B cell (primary cell): Measurements from ENCODE around the gene BIRC7. TPM values are rescaled to one million over a fixed set of nuclear protein-coding genes. Genes with fewer than 3 reads are reported as not detected.

Experiments used
- ATAC-seq: fragments of 200-7000 bp; cut with Tn5 transposase; one replicate; pipeline ENCODE4 v1.10.0; 2021; ENCODE audit warnings: low read depth, mild to moderate bottlenecking, moderate number of reproducible peaks, moderate library complexity
- CTCF ChIA-PET: fragments of 350-600 bp; sonication (Branson Sonifier 250); formaldehyde crosslinking; loops from one replicate; lab custom pipeline; 2021; ENCODE audit warnings: antibody characterized with exemption, inconsistent platforms; lab: Charles Lee
- POLR2A ChIA-PET: fragments of 350-600 bp; sonication (Branson Sonifier 250); formaldehyde crosslinking; loops from one replicate; lab custom pipeline; 2021; ENCODE audit warnings: antibody characterized with exemption; lab: Charles Lee
- DNase-seq: peaks from one replicate; pipeline ENCODE4 v3.0.0; 2013
- H2AFZ ChIP-seq: 2 replicates; pipeline ENCODE4 v1.6.1; 2012; ENCODE audit warnings: mild to moderate bottlenecking, low read depth, low read length; ENCODE audit not compliant: insufficient read depth, poor library complexity, severe bottlenecking
- H3K27ac ChIP-seq, 2 donors: 1 replicate in 1 of 2; 2 replicates in 1 of 2; pipeline ENCODE4 v1.5.1; 2012 to 2013; ENCODE audit warnings: low read length in 2 of 2, mild to moderate bottlenecking in 2 of 2, moderate library complexity in 1 of 2
- H3K27me3 ChIP-seq, 4 experiments: fragments of 200-600 bp in 1 of 4; sonication (generic) in 1 of 4; replicated peaks in 1 of 4; 1 replicate in 2 of 4; 2 replicates in 2 of 4; pipeline versions ENCODE4 v1.6.1 to v1.7.0; 2013 to 2016; ENCODE audit warnings: low read length in 3 of 4, mild to moderate bottlenecking in 2 of 4, mixed read lengths in 1 of 4, moderate library complexity in 1 of 4; ENCODE audit not compliant: insufficient read depth in 4 of 4, control insufficient read depth in 3 of 4; ENCODE audit errors: control extremely low read depth in 1 of 4
- H3K36me3 ChIP-seq, 2 experiments: replicated peaks in 1 of 2; 1 replicate in 1 of 2; 2 replicates in 1 of 2; pipeline versions ENCODE4 v1.6.1 to v1.7.1; 2013; ENCODE audit warnings: low read length in 1 of 2; ENCODE audit not compliant: insufficient read depth in 2 of 2, control insufficient read depth in 1 of 2; ENCODE audit errors: control extremely low read depth in 1 of 2, extremely low read depth in 1 of 2
- H3K4me1 ChIP-seq, 2 donors: fragments of 200-600 bp in 1 of 2; sonication (generic) in 1 of 2; 1 replicate in 1 of 2; 2 replicates in 1 of 2; pipeline versions ENCODE4 v1.5.1 to v1.6.1; 2013 to 2017; ENCODE audit warnings: low read length in 2 of 2; ENCODE audit not compliant: control insufficient read depth in 2 of 2, insufficient read depth in 2 of 2
- H3K4me2 ChIP-seq: replicated peaks from 2 replicates; pipeline ENCODE3; 2012; ENCODE audit warnings: mild to moderate bottlenecking, low read depth, low read length; ENCODE audit not compliant: poor library complexity, severe bottlenecking
- H3K4me3 ChIP-seq, 5 experiments: fragments of 200-600 bp in 1 of 5; sonication (generic) in 1 of 5; 1 replicate in 3 of 5; 2 replicates in 2 of 5; pipeline versions ENCODE4 v1.5.1 to v1.7.0; 2011 to 2016; ENCODE audit warnings: low read length in 4 of 5, mild to moderate bottlenecking in 4 of 5, low read depth in 2 of 5, control low read depth in 1 of 5, moderate library complexity in 1 of 5; ENCODE audit not compliant: insufficient read depth in 1 of 5; ENCODE audit errors: control extremely low read depth in 1 of 5, extremely low read depth in 1 of 5
- H3K79me2 ChIP-seq: fragments of 200-600 bp; sonication (generic); one replicate; pipeline ENCODE4 v1.6.0; 2016; ENCODE audit warnings: low read length; ENCODE audit not compliant: control insufficient read depth, insufficient read depth
- H3K9ac ChIP-seq: fragments of 200-600 bp; sonication (generic); 2 replicates; pipeline ENCODE4 v1.6.1; 2017; ENCODE audit warnings: mild to moderate bottlenecking, low read length, moderate library complexity
- H3K9me3 ChIP-seq, 3 donors: one replicate each; pipeline versions ENCODE4 v1.6.1 to v1.7.1; 2013; ENCODE audit warnings: low read length in 2 of 3; ENCODE audit not compliant: control insufficient read depth in 2 of 3, insufficient read depth in 1 of 3; ENCODE audit errors: control extremely low read depth in 1 of 3
- H4K20me1 ChIP-seq: 2 replicates; pipeline ENCODE4 v1.6.0; 2012; ENCODE audit warnings: mild to moderate bottlenecking, low read length; ENCODE audit not compliant: insufficient read depth, control insufficient read depth, poor library complexity, severe bottlenecking
- H3K27ac Mint-ChIP-seq: one replicate; pipeline ENCODE4 v1.8.0; 2021; ENCODE audit warnings: mixed read lengths
- H3K27me3 Mint-ChIP-seq: one replicate; pipeline ENCODE4 v1.8.0; 2021; ENCODE audit warnings: mixed read lengths
- H3K4me1 Mint-ChIP-seq: one replicate; pipeline ENCODE4 v1.8.0; 2021; ENCODE audit warnings: mixed read lengths
- H3K4me3 Mint-ChIP-seq: one replicate; pipeline ENCODE4 v1.8.0; 2021; ENCODE audit warnings: mixed read lengths
- H3K9me3 Mint-ChIP-seq: one replicate; pipeline ENCODE4 v1.8.0; 2022; ENCODE audit warnings: mixed read lengths; ENCODE audit not compliant: insufficient read depth
- EZH2 ChIP-seq: IDR thresholded peaks from 2 replicates; pipeline ENCODE4 v1.6.1; 2012; ENCODE audit warnings: borderline replicate concordance, low read depth, mild to moderate bottlenecking, moderate library complexity, low read length; ENCODE audit not compliant: insufficient read depth, poor library complexity, severe bottlenecking
- WGBS: methylation state at CpG from one replicate; pipeline ENCODE4 v1.1.5; 2013; ENCODE audit warnings: missing lambda C conversion rate; ENCODE audit not compliant: insufficient coverage; 5-methylcytosine and 5-hydroxymethylcytosine counted together
- intact Hi-C: fragments of 100-400 bp; cut with micrococcal nuclease; formaldehyde crosslinking; loops from one replicate; pipeline ENCODE4 v1.10.0; 2022
- polyA plus RNA-seq: library from polyadenylated mRNA; depleted of rRNA; stranded (reverse); fragments of >200 nt; gene quantifications from 2 replicates; pipeline ENCODE4 v1.2.3, GENCODE V29; 2012
- total RNA-seq, 2 donors: library from RNA; stranded (reverse); fragments of 120-200 nt in 1 of 2; gene quantifications; 1 replicate in 1 of 2; 2 replicates in 1 of 2; pipeline versions ENCODE4 v1.2.3 to v1.2.4, GENCODE V29; 2013 to 2022
- TF ChIP-seq, protein P1 (sequence below): fragments of 200-600 bp; IDR thresholded peaks from one replicate; pipeline ENCODE4 v1.8.0; 2022; ENCODE audit warnings: antibody characterized with exemption, mild to moderate bottlenecking

BIRC7 gene
- total and polyA plus RNA-seq, 2 donors (not counting 1 experiment from before 2014, with no cell fraction given): 0.12 TPM; not detected in 1

DNA sequence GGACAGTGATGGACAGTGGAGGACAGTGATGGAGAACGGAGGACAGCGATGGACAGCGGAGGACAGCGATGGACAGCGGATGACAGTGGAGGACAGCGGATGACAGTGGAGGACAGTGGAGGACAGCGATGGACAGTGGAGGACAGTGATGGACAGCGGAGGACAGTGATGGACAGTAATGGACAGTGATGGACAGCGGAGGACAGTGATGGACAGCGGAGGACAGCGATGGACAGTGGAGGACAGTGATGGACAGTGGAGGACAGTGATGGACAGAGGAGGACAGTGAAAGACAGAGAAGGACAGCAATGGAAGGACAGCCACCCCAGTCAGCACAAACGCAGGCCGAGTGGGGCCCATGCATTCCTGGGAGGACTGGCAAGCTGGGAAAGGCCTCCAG lies 21.9 kb downstream of the BIRC7 start:
- H3K4me1 Mint-ChIP-seq: peaks cover 8% of the 10 kb centered on the region
- Histone ChIP-seq H4K20me1 (no peaks in the 10 kb centered on the region), H3K9me3 (no peaks in the 10 kb centered on the region), H3K36me3 (no peaks in the 10 kb centered on the region), H3K9ac (no peak overlapping the region), H3K4me1 (peaks cover 8 to 11% of the 10 kb centered on the region in 2 donors), H3K27me3 (peaks cover 0 to 47% (median 13%) of the 10 kb centered on the region in 4 experiments), H3K27ac (no peak overlapping the region), H3K4me3 (no peak overlapping the region), H2AFZ (no peak overlapping the region), H3K4me2 (no peak overlapping the region), H3K79me2 (no peaks in the 10 kb centered on the region)
- intact Hi-C loops: no loop called here
- no peak for ATAC-seq
- no peak overlapping the region for H3K4me3 Mint-ChIP-seq
- CTCF ChIA-PET: no interaction called here
- no peak overlapping the region for H3K27ac Mint-ChIP-seq
- 93% methylated on average over 8 of the region's 13 CpGs for WGBS
- DNase-seq: no peak
- POLR2A ChIA-PET: no interaction called here
- H3K27me3 Mint-ChIP-seq: peaks cover 44% of the 10 kb centered on the region
- no peaks in the 10 kb centered on the region for H3K9me3 Mint-ChIP-seq
- TF ChIP-seq, protein P1, sequence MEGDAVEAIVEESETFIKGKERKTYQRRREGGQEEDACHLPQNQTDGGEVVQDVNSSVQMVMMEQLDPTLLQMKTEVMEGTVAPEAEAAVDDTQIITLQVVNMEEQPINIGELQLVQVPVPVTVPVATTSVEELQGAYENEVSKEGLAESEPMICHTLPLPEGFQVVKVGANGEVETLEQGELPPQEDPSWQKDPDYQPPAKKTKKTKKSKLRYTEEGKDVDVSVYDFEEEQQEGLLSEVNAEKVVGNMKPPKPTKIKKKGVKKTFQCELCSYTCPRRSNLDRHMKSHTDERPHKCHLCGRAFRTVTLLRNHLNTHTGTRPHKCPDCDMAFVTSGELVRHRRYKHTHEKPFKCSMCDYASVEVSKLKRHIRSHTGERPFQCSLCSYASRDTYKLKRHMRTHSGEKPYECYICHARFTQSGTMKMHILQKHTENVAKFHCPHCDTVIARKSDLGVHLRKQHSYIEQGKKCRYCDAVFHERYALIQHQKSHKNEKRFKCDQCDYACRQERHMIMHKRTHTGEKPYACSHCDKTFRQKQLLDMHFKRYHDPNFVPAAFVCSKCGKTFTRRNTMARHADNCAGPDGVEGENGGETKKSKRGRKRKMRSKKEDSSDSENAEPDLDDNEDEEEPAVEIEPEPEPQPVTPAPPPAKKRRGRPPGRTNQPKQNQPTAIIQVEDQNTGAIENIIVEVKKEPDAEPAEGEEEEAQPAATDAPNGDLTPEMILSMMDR: no peak
- TF ChIP-seq EZH2: no peak

DNA sequence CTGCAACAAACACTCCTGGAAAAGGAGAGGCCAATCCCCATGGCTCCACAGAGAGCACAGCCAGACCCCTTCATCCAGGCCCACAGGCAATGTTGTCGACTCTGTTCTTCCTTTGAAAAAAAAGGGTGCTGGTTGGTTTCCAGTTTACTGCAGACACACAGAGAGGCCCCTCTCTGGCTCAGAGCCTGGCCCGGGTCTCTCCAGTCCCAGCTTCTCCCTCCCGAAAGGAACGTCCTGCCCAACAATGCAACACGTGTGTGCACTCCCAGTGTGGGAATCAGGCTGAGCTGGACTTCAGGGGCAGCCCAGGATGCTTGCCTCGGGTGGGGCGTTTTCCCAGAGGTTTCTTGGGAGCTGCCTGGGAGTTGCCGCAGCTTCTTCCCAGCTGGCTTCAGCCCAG lies 23.1 kb downstream of the BIRC7 start:
- Histone ChIP-seq H3K36me3 (no peaks in the 10 kb centered on the region), H3K27me3 (peaks cover 0 to 37% (median 7%) of the 10 kb centered on the region in 4 experiments), H3K9me3 (no peaks in the 10 kb centered on the region), H2AFZ (no peak overlapping the region), H3K4me1 (peaks cover 0 to 5% of the 10 kb centered on the region in 2 donors), H4K20me1 (no peaks in the 10 kb centered on the region), H3K4me2 (no peak overlapping the region), H3K9ac (no peak overlapping the region), H3K27ac (no peak overlapping the region), H3K4me3 (no peak overlapping the region), H3K79me2 (no peaks in the 10 kb centered on the region)
- no peaks in the 10 kb centered on the region for H3K9me3 Mint-ChIP-seq
- DNase-seq (no peak), ATAC-seq (no peak)
- intact Hi-C loops: no loop called here
- H3K4me3 Mint-ChIP-seq: no peak overlapping the region
- TF ChIP-seq, protein P1: no peak
- TF ChIP-seq EZH2: no peak
- POLR2A ChIA-PET: no interaction called here
- peaks cover 3% of the 10 kb centered on the region for H3K4me1 Mint-ChIP-seq
- CTCF ChIA-PET: no interaction called here
- H3K27me3 Mint-ChIP-seq: peaks cover 43% of the 10 kb centered on the region
- 75% methylated on average over 8 of the region's 8 CpGs for WGBS
- no peak overlapping the region for H3K27ac Mint-ChIP-seq
